Urothelium cell line (cell line): ENCODE measurements around the gene MELTF.

Source experiments
- DNase-seq: peaks from one replicate; pipeline ENCODE4 v3.0.0; 2011; ENCODE audit warnings: low spot score, mixed read lengths
- FAIRE-seq: peaks from 2 replicates; lab custom pipeline; 2011; peaks lifted over from hg19 to GRCh38; lab: Jason Lieb, UNC

MELTF gene

DNA sequence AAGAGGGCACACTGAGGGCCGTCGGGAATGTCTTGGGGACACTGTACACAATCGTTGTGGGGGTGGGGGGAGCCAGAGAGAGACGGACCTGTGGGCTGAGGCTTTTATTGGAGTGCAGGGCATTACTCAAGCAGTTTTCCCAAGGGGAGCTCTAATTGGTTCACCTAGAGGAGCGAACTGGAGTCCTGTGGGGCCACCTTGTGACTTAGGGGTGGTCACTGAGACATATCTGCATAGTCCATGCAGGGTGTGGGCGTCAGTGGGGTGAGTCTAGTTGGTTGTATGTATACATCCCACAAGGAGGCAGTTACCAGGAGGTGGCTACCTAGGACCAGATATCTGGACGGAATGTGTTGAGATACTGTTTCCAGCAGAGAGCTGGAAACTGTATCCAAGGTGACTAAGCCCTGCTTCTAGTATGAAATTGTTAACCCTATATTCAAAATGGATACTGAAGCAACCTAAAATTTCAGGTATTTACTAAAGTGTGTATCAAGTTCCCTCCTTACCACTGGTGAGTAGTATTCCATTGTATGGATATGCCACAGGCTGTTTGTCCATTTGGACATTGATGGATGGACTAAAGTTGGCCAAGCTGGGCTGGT lies 58.4 kb downstream of the MELTF start:
- FAIRE-seq: no peak
- DNase-seq: no peak

DNA sequence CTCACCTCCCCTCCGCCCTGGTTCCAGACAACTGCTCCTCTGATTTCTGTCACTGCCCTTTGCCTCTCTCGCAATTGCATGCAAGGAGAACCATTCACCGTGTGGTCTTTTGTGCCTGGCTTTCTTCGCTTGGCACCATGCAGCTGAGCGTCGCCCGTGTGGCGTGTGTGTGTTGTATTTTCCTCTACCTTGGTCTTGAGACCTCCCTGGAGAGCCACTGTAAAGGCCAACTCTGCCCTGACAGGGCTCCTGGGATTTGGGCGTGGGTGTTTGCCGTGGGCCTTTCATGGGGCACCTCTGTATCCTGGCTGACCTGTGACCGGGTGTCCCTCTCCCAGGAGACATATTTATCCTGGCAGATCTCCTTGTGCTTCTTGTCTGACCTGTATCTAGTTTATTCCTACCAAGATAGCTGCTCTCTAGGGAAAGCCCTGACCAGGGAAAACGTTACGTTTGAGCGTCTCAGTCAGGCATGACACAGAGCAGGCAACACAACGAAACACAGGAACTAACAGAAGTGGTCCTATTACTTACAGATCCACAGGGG lies 59.0 kb downstream of the MELTF start:
- FAIRE-seq (no peak), DNase-seq (no peak)

DNA sequence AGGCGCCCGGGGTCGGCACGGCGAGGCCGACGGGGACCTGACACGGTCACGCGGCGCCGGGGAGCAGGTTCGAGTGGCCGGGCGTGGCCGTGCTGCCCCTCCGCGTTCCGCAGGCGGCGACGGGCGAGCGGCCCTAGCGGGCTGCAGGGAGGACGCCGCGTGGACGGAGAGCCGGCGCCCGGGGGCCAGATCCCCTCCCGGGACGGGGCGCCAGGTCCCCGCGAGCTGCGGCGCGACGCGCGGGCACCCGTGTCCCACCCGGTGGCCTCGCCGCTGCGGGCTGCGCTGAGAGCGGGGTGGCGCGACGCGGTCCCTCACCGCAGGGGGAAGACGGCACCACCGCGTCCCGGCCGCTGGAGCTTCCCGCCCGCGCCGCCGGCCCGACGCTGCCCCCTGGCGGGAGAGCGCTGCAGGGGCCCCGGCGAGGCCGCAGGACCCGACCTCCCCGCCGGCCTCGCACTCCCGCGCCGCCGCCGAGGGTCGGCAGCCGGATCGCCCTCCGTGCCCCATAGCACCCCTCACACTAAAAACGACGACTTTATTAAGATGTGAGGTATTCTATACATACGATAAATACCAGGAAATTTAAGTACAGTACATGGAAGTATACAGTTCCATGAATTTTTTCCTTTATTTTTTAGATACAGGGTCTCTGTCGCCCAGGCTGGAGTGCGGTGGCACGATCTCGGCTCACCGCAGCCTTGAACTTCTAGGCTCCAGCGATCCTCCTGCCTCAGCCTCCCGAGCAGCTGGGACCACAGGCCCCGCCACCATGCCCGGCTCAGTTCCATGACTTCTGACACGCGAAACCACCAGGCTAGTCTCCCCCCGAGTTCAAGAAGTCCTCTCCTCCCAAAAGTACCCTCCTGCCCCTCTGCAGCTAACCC lies 59.7 kb downstream of the MELTF start:
- DNase-seq: peak; percentile 89
- FAIRE-seq: no peak

GRCh38 chr3:196969134-196969659 lies 60.4 kb downstream of the MELTF start:
- FAIRE-seq: no peak
- DNase-seq: peak; percentile 40

GRCh38 chr3:196968233-196969133 lies 61.1 kb downstream of the MELTF start, which contains the start of gene PIGZ:
TSS of gene PIGZ (minus strand) at chr3:196968833. CDS start at chr3:196952031, 16,802 bp downstream.
- no peak for FAIRE-seq
- DNase-seq: peak; percentile 61

DNA sequence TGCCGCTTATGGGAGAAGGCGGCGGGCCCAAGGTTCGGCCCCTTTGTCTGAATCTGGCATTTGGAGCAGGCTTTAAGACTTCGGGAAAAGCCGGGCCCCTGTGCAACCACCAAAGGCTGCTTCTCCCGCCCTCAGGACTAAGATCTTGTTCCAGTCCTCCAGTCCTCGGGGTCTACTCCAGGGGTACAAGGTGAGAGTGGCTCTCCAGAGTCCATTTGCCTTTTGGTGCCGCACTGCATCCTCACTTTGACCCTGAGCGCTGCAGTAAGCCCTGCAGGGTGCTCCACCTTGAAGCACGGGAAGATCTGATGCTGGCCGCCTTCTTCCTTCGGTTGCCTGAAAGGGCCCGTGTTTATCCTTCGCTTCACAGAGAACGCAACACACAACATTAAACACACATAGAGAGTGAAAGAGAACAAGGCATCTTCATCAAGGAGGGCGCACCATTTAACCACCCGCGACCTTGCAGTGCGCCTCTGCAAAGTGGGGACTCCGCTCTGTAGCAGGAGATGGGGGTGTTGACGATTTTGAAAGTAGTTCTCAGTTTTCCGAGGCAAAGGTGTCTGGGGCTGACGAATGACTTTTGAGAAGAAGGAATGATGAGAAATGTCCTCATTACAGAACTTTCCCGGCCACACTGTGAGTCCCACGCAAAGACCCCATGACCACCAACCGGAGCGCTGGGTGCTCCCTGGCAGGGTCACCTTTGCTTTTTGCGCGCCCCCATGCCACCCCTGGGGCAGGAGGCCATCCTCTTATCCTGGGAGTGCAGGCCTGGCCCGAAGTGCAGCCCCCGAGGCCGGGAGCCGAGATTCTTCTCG lies 62.0 kb downstream of the MELTF start:
- FAIRE-seq (no peak), DNase-seq (no peak)

DNA sequence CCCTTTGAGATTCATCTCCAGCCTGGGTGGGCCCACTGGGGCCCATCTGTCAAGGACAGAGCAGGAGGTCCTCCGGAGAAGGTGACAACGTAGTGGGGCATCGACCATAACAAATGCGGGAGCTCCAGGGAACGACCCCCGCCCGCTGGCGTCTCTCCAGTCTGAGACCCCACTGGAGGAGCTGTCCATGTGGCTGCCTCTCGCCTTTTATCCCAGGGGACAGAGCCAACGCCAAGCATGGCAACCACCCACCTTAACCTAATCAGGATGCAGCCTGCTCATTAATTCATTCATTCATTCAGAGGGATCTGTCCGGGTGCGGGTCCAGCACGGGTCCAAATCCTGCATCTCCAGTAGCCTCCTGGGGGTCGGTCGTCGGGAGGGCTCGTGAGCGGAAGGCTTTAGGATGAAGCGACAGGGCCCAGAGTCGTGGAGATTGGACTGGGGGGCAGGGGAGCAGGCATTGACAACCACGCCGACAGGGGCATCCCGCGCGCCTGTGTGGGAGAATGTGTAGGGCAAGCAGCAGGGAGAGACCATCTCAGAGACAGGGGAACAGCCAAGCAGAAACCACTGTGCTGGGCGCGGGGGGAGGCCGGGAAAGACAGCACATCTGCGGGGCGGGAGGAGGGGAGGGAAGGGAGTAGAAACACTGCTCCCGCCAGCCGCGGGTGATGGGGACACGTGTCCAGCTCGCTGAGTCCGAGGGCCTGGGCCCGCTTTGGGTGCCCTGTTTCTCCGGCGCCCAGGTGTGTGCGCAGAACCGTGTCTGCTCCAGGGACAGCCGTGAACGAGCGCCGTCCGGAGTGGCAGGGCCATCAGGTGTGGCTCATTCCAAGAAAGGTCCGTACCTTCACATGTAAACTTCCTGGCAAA lies 62.9 kb downstream of the MELTF start:
- DNase-seq (no peak), FAIRE-seq (no peak)

DNA sequence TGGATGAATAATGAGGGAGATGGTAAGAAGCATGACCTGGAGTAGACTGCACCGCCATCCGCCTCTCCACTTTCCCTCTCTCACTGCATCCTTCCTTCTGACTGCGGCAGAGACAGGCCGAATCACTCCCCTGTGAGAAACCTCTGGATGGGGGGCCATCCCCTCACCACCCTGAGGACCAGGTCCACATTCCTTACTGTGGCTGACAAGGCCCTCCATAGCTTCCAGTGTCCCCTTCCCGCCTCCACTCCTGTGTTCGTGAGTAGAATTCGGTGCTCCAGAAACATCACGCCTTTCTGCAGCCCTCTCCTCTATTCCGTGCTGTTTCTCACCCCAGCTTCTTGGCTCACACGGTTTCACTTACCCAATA lies 63.8 kb downstream of the MELTF start:
- no peak for FAIRE-seq

DNA sequence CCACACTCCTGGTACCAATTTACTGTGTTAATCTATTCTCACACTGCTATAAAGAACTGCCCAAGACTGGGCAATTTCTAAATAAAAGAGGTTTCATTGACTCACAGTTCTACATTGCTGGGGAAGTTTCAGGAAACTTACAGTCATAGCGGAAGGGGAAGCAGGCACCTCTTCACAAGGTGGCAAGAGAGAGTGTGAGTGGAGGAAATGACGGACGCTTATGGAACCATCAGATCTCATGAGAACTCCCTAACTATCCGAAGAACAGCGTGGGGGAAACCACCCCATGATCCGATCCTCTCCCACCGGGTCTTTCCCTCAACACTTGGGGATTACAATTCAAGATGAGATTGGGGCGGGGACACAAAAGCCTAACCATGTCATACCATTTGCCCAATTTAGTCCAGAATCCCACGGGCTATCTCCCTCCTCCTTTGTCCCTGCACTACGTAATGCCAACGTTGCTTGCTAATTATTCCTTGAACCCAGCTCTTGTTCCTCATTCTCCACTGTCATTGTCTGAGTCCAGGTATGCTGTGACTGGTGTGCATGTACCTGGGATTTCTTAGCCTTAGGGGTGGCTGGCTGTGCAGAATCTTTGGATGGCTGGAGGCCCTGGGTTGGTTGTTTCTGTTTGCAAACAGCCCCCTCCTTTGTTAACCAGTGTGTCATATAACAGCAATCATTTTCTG lies 64.4 kb downstream of the MELTF start:
- DNase-seq: no peak
- FAIRE-seq: no peak

More for the DNA sequence above, 63.8 kb downstream of the MELTF start:
- DNase-seq: no peak

DNA sequence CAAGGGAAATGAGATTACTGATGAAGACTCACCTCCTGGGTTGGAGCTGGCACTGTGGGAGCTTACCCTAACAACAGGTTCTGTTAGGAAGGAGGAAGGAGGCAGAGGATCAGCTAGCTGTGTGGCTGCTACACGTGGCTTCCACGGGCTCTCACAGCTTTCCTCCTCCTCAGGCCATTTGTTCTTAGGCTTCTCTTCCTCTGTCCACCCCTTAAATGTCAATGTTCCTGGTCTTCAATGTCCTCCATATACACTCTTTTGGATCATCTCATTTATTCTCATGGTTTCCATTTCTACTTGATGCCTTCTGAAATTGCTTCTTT lies 66.0 kb downstream of the MELTF start:
- no peak for DNase-seq
- FAIRE-seq: no peak

GRCh38 chr3:196962930-196963630 lies 66.5 kb downstream of the MELTF start:
- DNase-seq (no peak), FAIRE-seq (no peak)

GRCh38 chr3:196962108-196962929 lies 67.3 kb downstream of the MELTF start:
- FAIRE-seq: no peak
- DNase-seq: no peak

DNA sequence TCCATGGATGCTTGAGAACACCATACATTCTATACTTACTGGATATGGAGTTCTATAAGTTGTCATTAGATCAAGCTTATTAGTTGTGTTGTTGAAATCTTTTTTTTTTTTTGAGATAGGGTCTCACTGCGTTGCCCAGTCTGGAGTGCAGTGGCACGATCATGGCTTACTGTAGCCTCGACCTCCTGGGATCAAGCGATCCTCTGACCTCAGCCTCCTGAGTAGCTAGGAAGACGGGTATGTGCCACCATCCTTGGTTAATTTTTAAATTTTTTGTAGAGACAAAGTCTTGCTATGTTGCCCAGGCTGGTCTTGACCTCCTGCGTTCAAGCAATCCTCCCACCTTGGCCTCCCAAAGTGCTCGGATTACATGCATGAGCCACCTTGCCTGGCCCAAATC lies 74.8 kb downstream of the MELTF start:
- FAIRE-seq (no peak), DNase-seq (no peak)
